GM23248 (cell line): ENCODE measurements around the gene CYSLTR1. TPM values are rescaled to one million over a fixed set of nuclear protein-coding genes. Genes with fewer than 3 reads are reported as not detected.

Experiments used
- DNase-seq: peaks from one replicate; pipeline ENCODE4 v3.0.0-alpha.2; 2015
- H2AFZ ChIP-seq: fragments of 200-600 bp; sonication (generic); 2 replicates; pipeline ENCODE4 v1.6.1; 2016; ENCODE audit warnings: antibody characterized with exemption
- H3F3A ChIP-seq: fragments of 200-600 bp; sonication (generic); 2 replicates; pipeline ENCODE4 v1.6.1; 2016; ENCODE audit warnings: mild to moderate bottlenecking, antibody characterized with exemption, mixed run types; ENCODE audit not compliant: insufficient read depth
- H3K27ac ChIP-seq: fragments of 200-600 bp; sonication (generic); 2 replicates; pipeline ENCODE4 v1.5.1; 2016; ENCODE audit warnings: mild to moderate bottlenecking
- H3K27me3 ChIP-seq: fragments of 200-600 bp; sonication (generic); replicated peaks from 2 replicates; pipeline ENCODE4 v1.6.1; 2016; ENCODE audit warnings: mild to moderate bottlenecking; ENCODE audit not compliant: insufficient read depth
- H3K36me3 ChIP-seq: fragments of 200-600 bp; sonication (generic); 2 replicates; pipeline ENCODE4 v1.6.1; 2016; ENCODE audit warnings: low read depth, mild to moderate bottlenecking
- H3K4me1 ChIP-seq: fragments of 200-600 bp; sonication (generic); 2 replicates; pipeline ENCODE4 v1.6.1; 2016; ENCODE audit warnings: mild to moderate bottlenecking; ENCODE audit not compliant: insufficient read depth
- H3K4me2 ChIP-seq: fragments of 200-600 bp; sonication (generic); one replicate; pipeline ENCODE4 v1.6.1; 2016; ENCODE audit warnings: mild to moderate bottlenecking; ENCODE audit not compliant: unreplicated experiment
- H3K4me3 ChIP-seq: fragments of 200-600 bp; sonication (generic); 2 replicates; pipeline ENCODE4 v1.5.1; 2016; ENCODE audit warnings: mild to moderate bottlenecking
- H3K79me2 ChIP-seq: fragments of 200-600 bp; sonication (generic); 2 replicates; pipeline ENCODE4 v1.6.1; 2016; ENCODE audit warnings: mild to moderate bottlenecking; ENCODE audit not compliant: insufficient read depth
- H3K9ac ChIP-seq: fragments of 200-600 bp; sonication (generic); 2 replicates; pipeline ENCODE4 v1.6.1; 2016; ENCODE audit warnings: mild to moderate bottlenecking
- H3K9me2 ChIP-seq: fragments of 200-600 bp; sonication (generic); 2 replicates; pipeline ENCODE4 v1.6.1; 2016; ENCODE audit warnings: mixed run types, mild to moderate bottlenecking, moderate library complexity; ENCODE audit not compliant: insufficient read depth
- H3K9me3 ChIP-seq: fragments of 200-600 bp; sonication (generic); one replicate; pipeline ENCODE4 v1.6.1; 2017; ENCODE audit warnings: low read depth
- H4K20me1 ChIP-seq: fragments of 200-600 bp; sonication (generic); 2 replicates; pipeline ENCODE4 v1.6.0; 2016; ENCODE audit not compliant: insufficient read depth
- EZH2 ChIP-seq: fragments of 200-600 bp; sonication (generic); IDR thresholded peaks from 2 replicates; pipeline ENCODE4 v1.6.1; 2018; ENCODE audit warnings: antibody characterized with exemption, mild to moderate bottlenecking; ENCODE audit not compliant: insufficient read depth, poor library complexity, severe bottlenecking
- EZH2phosphoT487 ChIP-seq: fragments of 200-600 bp; sonication (generic); IDR thresholded peaks from 2 replicates; pipeline ENCODE4 v1.6.1; 2018; ENCODE audit warnings: antibody characterized with exemption, moderate library complexity, mild to moderate bottlenecking, low read depth; ENCODE audit not compliant: insufficient read depth
- WGBS, 2 experiments: methylation state at CpG; one replicate each; pipeline ENCODE4 v1.1.6; 2015 to 2017; ENCODE audit warnings: low lambda C conversion rate in 2 of 2, low coverage in 1 of 2; ENCODE audit errors: missing lambda C conversion rate in 2 of 2; 5-methylcytosine and 5-hydroxymethylcytosine counted together
- in situ Hi-C: fragments of 300-500 bp; cut with MboI; formaldehyde crosslinking; loops from 2 replicates; pipeline ENCODE4 v1.15.0; 2020
- polyA plus RNA-seq: library from polyadenylated mRNA; unstranded; fragments of >200 nt; fragmentation: Nextera tagmentation; extraction: Ambion mirVana; gene quantifications from 2 replicates; pipeline ENCODE4 v1.2.1, GENCODE V29; 2016
- total RNA-seq: library from RNA; depleted of rRNA; stranded (reverse); fragments of >200 nt; shearing (Covaris generic); gene quantifications from 2 replicates; pipeline ENCODE4 v1.2.3, GENCODE V29; 2014

CYSLTR1 gene
- total and polyA plus RNA-seq, 2 experiments from 2014 or later: not detected

GRCh38 chrX:78357342-78358055, 30.1 kb upstream of the CYSLTR1 start:
- Histone ChIP-seq H2AFZ (no peak overlapping the region), H3K27me3 (no peaks in the 10 kb centered on the region), H3K79me2 (no peaks in the 10 kb centered on the region), H3K4me2 (no peak overlapping the region), H3F3A (no peaks in the 10 kb centered on the region), H3K4me3 (no peak overlapping the region), H3K4me1 (no peaks in the 10 kb centered on the region), H3K36me3 (no peaks in the 10 kb centered on the region), H3K9me3 (no peaks in the 10 kb centered on the region), H3K9me2 (no peaks in the 10 kb centered on the region), H4K20me1 (no peaks in the 10 kb centered on the region), H3K9ac (no peak overlapping the region), H3K27ac (no peak overlapping the region)
- TF ChIP-seq EZH2 (no peak), EZH2phosphoT487 (no peak)
- no peak for DNase-seq
- WGBS, 2 experiments: 18 to 22% methylated on average over 4 of the region's 4 CpGs
- in situ Hi-C loops: no loop called here

- Histone ChIP-seq H3K9me3 (no peaks in the 10 kb centered on the region), H3K79me2 (no peaks in the 10 kb centered on the region), H3K27me3 (no peaks in the 10 kb centered on the region), H3K4me2 (no peak overlapping the region), H3F3A (no peaks in the 10 kb centered on the region), H3K4me1 (no peaks in the 10 kb centered on the region), H4K20me1 (no peaks in the 10 kb centered on the region), H3K36me3 (no peaks in the 10 kb centered on the region), H3K4me3 (no peak overlapping the region), H2AFZ (no peak overlapping the region), H3K9me2 (no peaks in the 10 kb centered on the region), H3K9ac (no peak overlapping the region), H3K27ac (no peak overlapping the region)
- no peak for DNase-seq
- TF ChIP-seq EZH2 (no peak), EZH2phosphoT487 (no peak)
- in situ Hi-C loops: no loop called here
Observed at GRCh38 chrX:78333521-78333920, 6.1 kb upstream of the CYSLTR1 start.

- Histone ChIP-seq H3K27ac (no peak overlapping the region), H3K9me2 (no peaks in the 10 kb centered on the region), H3K9ac (no peak overlapping the region), H3K27me3 (no peaks in the 10 kb centered on the region), H3K36me3 (no peaks in the 10 kb centered on the region), H3K79me2 (no peaks in the 10 kb centered on the region), H3K4me1 (no peaks in the 10 kb centered on the region), H3F3A (no peaks in the 10 kb centered on the region), H3K4me3 (no peak overlapping the region), H3K9me3 (no peaks in the 10 kb centered on the region), H2AFZ (no peak overlapping the region), H3K4me2 (no peak overlapping the region), H4K20me1 (no peaks in the 10 kb centered on the region)
- TF ChIP-seq EZH2phosphoT487: no peak
- no peak for TF ChIP-seq EZH2
- in situ Hi-C loops: no loop called here
- DNase-seq: no peak
- 47 to 56% methylated on average over 1 of the region's 1 CpG for WGBS, 2 experiments
Observed at GRCh38 chrX:78331708-78332107, 4.3 kb upstream of the CYSLTR1 start.

GRCh38 chrX:78330540-78330939, 3.1 kb upstream of the CYSLTR1 start:
- no peaks in the 10 kb centered on the region for H3K36me3 ChIP-seq
- H3K9me2 ChIP-seq: no peaks in the 10 kb centered on the region
- H2AFZ ChIP-seq: no peak overlapping the region
- no peaks in the 10 kb centered on the region for H3K27me3 ChIP-seq
- WGBS, 2 experiments: 0 to 17% methylated on average over 1 of the region's 1 CpG
- no peak overlapping the region for H3K4me2 ChIP-seq
- no peaks in the 10 kb centered on the region for H3K9me3 ChIP-seq
- no peak for DNase-seq
- H3K4me3 ChIP-seq: no peak overlapping the region
- TF ChIP-seq EZH2 (no peak), EZH2phosphoT487 (no peak)
- H4K20me1 ChIP-seq: no peaks in the 10 kb centered on the region
- H3F3A ChIP-seq: no peaks in the 10 kb centered on the region
- H3K79me2 ChIP-seq: no peaks in the 10 kb centered on the region
- H3K27ac ChIP-seq: no peak overlapping the region
- no peak overlapping the region for H3K9ac ChIP-seq
- in situ Hi-C loops: no loop called here
- no peaks in the 10 kb centered on the region for H3K4me1 ChIP-seq

- WGBS, 2 experiments: 30 to 41% methylated on average over 2 of the region's 2 CpGs
Observed at GRCh38 chrX:78330068-78330467, 2.7 kb upstream of the CYSLTR1 start.

More at GRCh38 chrX:78330068-78330467, 2.7 kb upstream of the CYSLTR1 start:
- H3K9ac ChIP-seq: no peak overlapping the region
- TF ChIP-seq EZH2phosphoT487 (no peak), EZH2 (no peak)
- no peak overlapping the region for H2AFZ ChIP-seq
- no peak for DNase-seq
- in situ Hi-C loops: no loop called here
- H3K9me2 ChIP-seq: no peaks in the 10 kb centered on the region
- no peaks in the 10 kb centered on the region for H3K79me2 ChIP-seq
- no peaks in the 10 kb centered on the region for H4K20me1 ChIP-seq
- no peaks in the 10 kb centered on the region for H3K27me3 ChIP-seq
- no peak overlapping the region for H3K4me2 ChIP-seq
- no peaks in the 10 kb centered on the region for H3F3A ChIP-seq
- no peak overlapping the region for H3K27ac ChIP-seq
- H3K36me3 ChIP-seq: no peaks in the 10 kb centered on the region
- H3K4me3 ChIP-seq: no peak overlapping the region
- no peaks in the 10 kb centered on the region for H3K4me1 ChIP-seq
- no peaks in the 10 kb centered on the region for H3K9me3 ChIP-seq
